Suprapubic skin (tissue), 4 donors: ENCODE measurements around the gene SEC61G. TPM values are rescaled to one million over a fixed set of nuclear protein-coding genes. Genes with fewer than 3 reads are reported as not detected.

Experiments
- DNase-seq, 2 donors: peaks; one replicate each; pipeline ENCODE4 v3.0.0-alpha.2; 2019; ENCODE audit warnings: low spot score in 2 of 2
- H3K27ac ChIP-seq: fragments of 200-600 bp; sonication (generic); one replicate; pipeline ENCODE4 v1.5.1; 2019
- H3K27me3 ChIP-seq: fragments of 200-600 bp; sonication (generic); one replicate; pipeline ENCODE4 v1.5.1; 2019
- H3K36me3 ChIP-seq: fragments of 200-600 bp; sonication (generic); one replicate; pipeline ENCODE4 v1.5.1; 2019
- H3K4me1 ChIP-seq: fragments of 200-600 bp; sonication (generic); one replicate; pipeline ENCODE4 v1.5.1; 2019
- H3K4me3 ChIP-seq: fragments of 200-600 bp; sonication (generic); one replicate; pipeline ENCODE4 v1.5.1; 2019; ENCODE audit warnings: mild to moderate bottlenecking
- H3K9me3 ChIP-seq: fragments of 200-600 bp; sonication (generic); one replicate; pipeline ENCODE4 v1.5.1; 2019
- EP300 ChIP-seq: sonication (generic); formaldehyde crosslinking; IDR thresholded peaks from one replicate; pipeline ENCODE4 v1.6.1; 2017; ENCODE audit warnings: antibody characterized with exemption
- POLR2A ChIP-seq, 2 donors: fragments of 450-650 bp; IDR thresholded peaks; one replicate each; pipeline ENCODE4 v1.6.1; 2017; ENCODE audit warnings: antibody characterized with exemption in 2 of 2, mild to moderate bottlenecking in 2 of 2, moderate library complexity in 2 of 2
- POLR2AphosphoS5 ChIP-seq, 3 donors: sonication (generic); formaldehyde crosslinking; IDR thresholded peaks; one replicate each; pipeline ENCODE4 v1.6.1; 2017; ENCODE audit warnings: antibody characterized with exemption in 3 of 3
- WGBS: methylation state at CpG from one replicate; pipeline ENCODE4 v1.1.5; 2018; 5-methylcytosine and 5-hydroxymethylcytosine counted together
- total RNA-seq, 4 donors: library from RNA; depleted of rRNA; stranded (reverse); fragments of >200 nt; gene quantifications; one replicate each; pipeline ENCODE4 v1.1.0, GENCODE V29; 2016
- TF ChIP-seq, protein P1 (sequence below), 2 donors: fragments of 200-600 bp in 1 of 2; fragments of 450-650 bp in 1 of 2; sonication (generic) in 1 of 2; IDR thresholded peaks; one replicate each; pipeline ENCODE4 v1.5.1; 2016 to 2019; ENCODE audit warnings: antibody characterized with exemption in 2 of 2, mild to moderate bottlenecking in 1 of 2, moderate library complexity in 1 of 2

SEC61G gene
- total RNA-seq, 4 donors from 2014 or later: 53.3 to 117 (median 92.8) TPM

DNA sequence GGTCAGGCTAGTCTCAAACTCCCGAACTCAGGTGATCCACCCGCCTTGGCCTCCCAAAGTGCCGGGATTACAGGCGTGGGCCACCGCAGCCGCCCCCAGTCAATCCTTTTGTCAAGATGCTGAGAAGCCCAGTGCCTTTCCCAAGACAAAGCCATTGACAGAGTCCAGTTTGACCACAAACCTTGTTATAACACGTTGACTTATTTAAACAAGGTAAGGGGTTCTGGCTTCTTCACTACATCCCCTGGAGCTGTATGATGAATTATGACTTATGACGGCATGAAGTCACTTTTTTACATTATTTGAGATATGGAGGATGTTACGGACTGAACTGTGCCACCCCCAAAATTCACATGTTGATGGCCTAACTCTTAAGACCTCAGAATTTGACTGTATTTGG lies 5.8 kb upstream of the SEC61G start:
- Histone ChIP-seq H3K9me3 (no peaks in the 10 kb centered on the region), H3K27me3 (peaks cover 4% of the 10 kb centered on the region), H3K4me1 (peaks cover 2% of the 10 kb centered on the region), H3K36me3 (no peaks in the 10 kb centered on the region), H3K4me3 (no peak overlapping the region), H3K27ac (no peak overlapping the region)
- no peak for DNase-seq
- no peak for TF ChIP-seq POLR2AphosphoS5 (IDR thresholded peaks at IDR 0.05)
- TF ChIP-seq EP300: no peak
- no peak for TF ChIP-seq POLR2A (IDR thresholded peaks at IDR 0.05)
- TF ChIP-seq, protein P1, sequence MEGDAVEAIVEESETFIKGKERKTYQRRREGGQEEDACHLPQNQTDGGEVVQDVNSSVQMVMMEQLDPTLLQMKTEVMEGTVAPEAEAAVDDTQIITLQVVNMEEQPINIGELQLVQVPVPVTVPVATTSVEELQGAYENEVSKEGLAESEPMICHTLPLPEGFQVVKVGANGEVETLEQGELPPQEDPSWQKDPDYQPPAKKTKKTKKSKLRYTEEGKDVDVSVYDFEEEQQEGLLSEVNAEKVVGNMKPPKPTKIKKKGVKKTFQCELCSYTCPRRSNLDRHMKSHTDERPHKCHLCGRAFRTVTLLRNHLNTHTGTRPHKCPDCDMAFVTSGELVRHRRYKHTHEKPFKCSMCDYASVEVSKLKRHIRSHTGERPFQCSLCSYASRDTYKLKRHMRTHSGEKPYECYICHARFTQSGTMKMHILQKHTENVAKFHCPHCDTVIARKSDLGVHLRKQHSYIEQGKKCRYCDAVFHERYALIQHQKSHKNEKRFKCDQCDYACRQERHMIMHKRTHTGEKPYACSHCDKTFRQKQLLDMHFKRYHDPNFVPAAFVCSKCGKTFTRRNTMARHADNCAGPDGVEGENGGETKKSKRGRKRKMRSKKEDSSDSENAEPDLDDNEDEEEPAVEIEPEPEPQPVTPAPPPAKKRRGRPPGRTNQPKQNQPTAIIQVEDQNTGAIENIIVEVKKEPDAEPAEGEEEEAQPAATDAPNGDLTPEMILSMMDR (IDR thresholded peaks at IDR 0.05): no peak
- WGBS: 89% methylated on average over 9 of the region's 9 CpGs

DNA sequence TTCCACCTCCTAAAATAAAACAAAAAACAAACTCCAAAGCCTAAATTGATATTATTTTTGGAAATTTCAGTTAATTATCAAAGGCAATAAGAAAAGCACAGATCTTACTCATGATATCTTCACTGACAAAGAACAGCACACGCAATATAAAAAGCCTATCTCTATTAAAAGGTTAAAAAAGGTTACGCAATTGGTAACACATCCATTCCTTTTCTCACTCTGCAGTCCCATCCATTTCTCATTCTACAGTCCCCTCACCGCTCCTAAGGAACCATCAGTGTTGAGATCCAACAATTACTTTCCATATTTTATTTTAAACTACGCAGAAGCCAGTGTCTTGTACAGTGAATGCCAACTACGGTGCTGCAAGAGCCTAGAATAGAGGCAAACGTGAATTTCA lies 1.3 kb downstream of the SEC61G start:
- 59% methylated on average over 6 of the region's 6 CpGs for WGBS
- DNase-seq: no peak
- TF ChIP-seq POLR2A (IDR thresholded peaks at IDR 0.05) (no peak), POLR2AphosphoS5 (IDR thresholded peaks at IDR 0.05) (no peak), EP300 (no peak)
- TF ChIP-seq, protein P1 (IDR thresholded peaks at IDR 0.05): no peak
- Histone ChIP-seq H3K9me3 (no peaks in the 10 kb centered on the region), H3K27me3 (no peaks in the 10 kb centered on the region), H3K4me3 (peak overlapping the region; percentile 95), H3K36me3 (peaks cover 15% of the 10 kb centered on the region), H3K27ac (no peak overlapping the region), H3K4me1 (peaks cover 38% of the 10 kb centered on the region)

DNA sequence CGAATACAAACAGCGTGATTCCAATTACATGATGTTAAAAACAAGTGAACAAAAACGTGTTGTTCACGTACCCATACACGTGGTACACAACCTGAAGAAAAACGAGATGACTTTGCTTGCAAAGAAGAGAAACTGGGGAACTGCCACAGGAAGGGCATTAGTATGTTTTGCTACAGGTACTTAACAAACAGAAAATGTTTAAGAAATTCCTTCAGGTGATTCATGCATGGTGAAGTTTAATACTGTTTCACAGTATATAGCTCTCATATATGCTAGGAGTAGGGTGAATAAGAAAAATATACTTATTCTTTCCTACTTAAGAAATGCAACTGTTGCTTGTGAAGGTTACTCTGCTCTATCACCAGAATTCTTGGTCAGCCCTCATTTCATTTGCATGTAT lies 9.8 kb downstream of the SEC61G start:
- peaks cover 57% of the 10 kb centered on the region for H3K36me3 ChIP-seq
- H3K4me1 ChIP-seq: no peaks in the 10 kb centered on the region
- H3K9me3 ChIP-seq: no peaks in the 10 kb centered on the region
- no peak for DNase-seq
- no peaks in the 10 kb centered on the region for H3K27me3 ChIP-seq
- 89% methylated on average over 6 of the region's 6 CpGs for WGBS
- TF ChIP-seq POLR2A (IDR thresholded peaks at IDR 0.05) (no peak), EP300 (no peak), POLR2AphosphoS5 (IDR thresholded peaks at IDR 0.05) (no peak)
- TF ChIP-seq, protein P1 (IDR thresholded peaks at IDR 0.05): no peak
- no peak overlapping the region for H3K27ac ChIP-seq
- no peak overlapping the region for H3K4me3 ChIP-seq

DNA sequence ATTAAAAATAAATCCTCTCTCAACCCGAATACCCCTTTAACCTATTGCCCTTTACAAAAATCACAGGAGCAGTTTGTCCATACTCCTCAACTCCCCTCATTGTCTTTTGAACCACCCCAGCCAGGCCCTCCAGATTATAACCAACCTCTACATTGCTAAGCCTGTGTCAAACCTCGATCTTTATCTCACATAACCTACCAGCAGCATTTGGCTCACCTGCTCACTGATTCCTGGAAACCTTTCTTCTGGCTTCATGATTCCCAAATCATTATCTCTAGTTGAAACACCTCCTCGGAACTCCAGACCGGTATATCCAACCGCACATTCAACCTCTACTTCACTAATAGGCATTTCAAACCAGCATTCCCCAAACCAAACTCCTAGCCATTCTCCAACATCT lies 11.8 kb downstream of the SEC61G start:
- Histone ChIP-seq H3K4me3 (no peak overlapping the region), H3K36me3 (peaks cover 45% of the 10 kb centered on the region), H3K4me1 (no peaks in the 10 kb centered on the region), H3K9me3 (no peaks in the 10 kb centered on the region), H3K27me3 (no peaks in the 10 kb centered on the region), H3K27ac (no peak overlapping the region)
- 94% methylated on average over 5 of the region's 5 CpGs for WGBS
- no peak for DNase-seq
- no peak for TF ChIP-seq EP300
- no peak for TF ChIP-seq POLR2AphosphoS5 (IDR thresholded peaks at IDR 0.05)
- TF ChIP-seq, protein P1 (IDR thresholded peaks at IDR 0.05): no peak
- TF ChIP-seq POLR2A (IDR thresholded peaks at IDR 0.05): no peak

DNA sequence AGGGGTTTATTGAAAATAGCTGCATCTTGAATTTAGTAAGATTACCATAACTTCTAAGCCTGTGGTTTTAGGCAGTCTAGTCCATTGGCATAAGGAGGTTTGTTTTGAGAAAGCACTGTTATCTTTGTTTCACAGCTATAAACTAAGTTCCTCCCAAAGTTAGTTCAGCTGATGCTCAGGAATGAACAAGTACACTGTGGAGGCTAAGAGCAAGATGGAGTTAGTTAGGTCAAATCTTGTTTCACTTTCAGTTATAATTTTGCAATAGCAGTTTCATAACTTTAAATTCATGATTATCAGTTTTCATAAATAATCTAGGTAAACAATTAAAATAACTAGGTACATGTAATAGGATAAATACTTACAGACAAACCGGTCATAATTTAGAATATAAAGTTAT lies 15.4 kb downstream of the SEC61G start:
- no peaks in the 10 kb centered on the region for H3K4me1 ChIP-seq
- H3K4me3 ChIP-seq: no peak overlapping the region
- no peak for DNase-seq
- H3K27ac ChIP-seq: no peak overlapping the region
- no peaks in the 10 kb centered on the region for H3K27me3 ChIP-seq
- H3K36me3 ChIP-seq: peaks cover 15% of the 10 kb centered on the region
- 98% methylated on average over 1 of the region's 1 CpG for WGBS
- no peaks in the 10 kb centered on the region for H3K9me3 ChIP-seq
- TF ChIP-seq POLR2AphosphoS5 (IDR thresholded peaks at IDR 0.05) (no peak), POLR2A (IDR thresholded peaks at IDR 0.05) (no peak), EP300 (no peak)
- TF ChIP-seq, protein P1 (IDR thresholded peaks at IDR 0.05): no peak
